NK-92 treated with Interleukin-12 subunit alpha and Interleukin-12 subunit beta, amount 100 ng/mL, for 24 hours (cell line): ENCODE data around the gene BLVRA.

Source experiments
- DNase-seq: peaks from one replicate; lab custom pipeline; 2025; lab: John Stamatoyannopoulos, UW

The BLVRA gene

GRCh38 chr7:43749383-43749940 is 9.0 kb upstream of the BLVRA start:
- DNase-seq: no peak

- DNase-seq: no peak
Measured at GRCh38 chr7:43750016-43750887, 8.2 kb upstream of the BLVRA start.

- no peak for DNase-seq
Measured at GRCh38 chr7:43752411-43752810, 6.1 kb upstream of the BLVRA start.

GRCh38 chr7:43753271-43753810 is 5.1 kb upstream of the BLVRA start:
- no peak for DNase-seq

- DNase-seq: no peak
Measured at GRCh38 chr7:43753843-43754242, 4.6 kb upstream of the BLVRA start.

GRCh38 chr7:43754596-43754995 is 3.9 kb upstream of the BLVRA start:
- no peak for DNase-seq

- DNase-seq: no peak
Measured at GRCh38 chr7:43756368-43757072, 2.0 kb upstream of the BLVRA start.

GRCh38 chr7:43757073-43757720 is 1.3 kb upstream of the BLVRA start:
- DNase-seq: no peak

- no peak for DNase-seq
Measured at GRCh38 chr7:43758822-43759683, 573 bp downstream of the BLVRA start.

GRCh38 chr7:43760861-43761260 is 2.4 kb downstream of the BLVRA start:
- no peak for DNase-seq

GRCh38 chr7:43761382-43761781 is 2.9 kb downstream of the BLVRA start:
- no peak for DNase-seq

GRCh38 chr7:43761938-43762692 is 3.6 kb downstream of the BLVRA start:
- no peak for DNase-seq

- DNase-seq: no peak
Measured at GRCh38 chr7:43763183-43763582, 4.7 kb downstream of the BLVRA start.

GRCh38 chr7:43764039-43764761 is 5.7 kb downstream of the BLVRA start:
- no peak for DNase-seq

- peak; percentile 28 for DNase-seq
Measured at GRCh38 chr7:43764807-43765491, 6.5 kb downstream of the BLVRA start.

GRCh38 chr7:43766564-43766963 is 8.1 kb downstream of the BLVRA start:
- DNase-seq: no peak

- DNase-seq: no peak
Measured at GRCh38 chr7:43767311-43767710, 8.8 kb downstream of the BLVRA start.

- no peak for DNase-seq
Measured at GRCh38 chr7:43768201-43768886, 9.9 kb downstream of the BLVRA start.

- DNase-seq: no peak
Measured at GRCh38 chr7:43768887-43769272, 10.4 kb downstream of the BLVRA start.
